T-cell (primary cell): ENCODE results near the gene SEC14L3. TPM values are rescaled to one million over a fixed set of nuclear protein-coding genes. Genes with fewer than 3 reads are reported as not detected.

Experiments used
- ATAC-seq, 4 experiments: fragments of 200-7000 bp in 3 of 4; fragments of 150-1000 bp in 1 of 4; cut with Tn5 transposase; replicated peaks in 1 of 4; 1 replicate in 3 of 4; 2 replicates in 1 of 4; pipeline ENCODE4 v1.10.0; 2021; ENCODE audit warnings: moderate library complexity in 3 of 4, mild to moderate bottlenecking in 2 of 4, moderate number of reproducible peaks in 1 of 4
- CTCF ChIA-PET, 2 donors: fragments of 300-600 bp; sonication (Branson Sonifier 250); formaldehyde crosslinking; loops; one replicate each; lab custom pipeline; 2022; ENCODE audit warnings: antibody characterized with exemption in 2 of 2; lab: Charles Lee
- POLR2A ChIA-PET, 2 donors: fragments of 300-600 bp; sonication (Branson Sonifier 250); formaldehyde crosslinking; loops; one replicate each; lab custom pipeline; 2022; ENCODE audit warnings: antibody characterized with exemption in 2 of 2; lab: Charles Lee
- DNase-seq, 35 experiments: peaks; one replicate each; pipeline versions ENCODE4 v3.0.0 to v3.0.0-alpha.2; 2013 to 2023
- H3K27ac ChIP-seq: one replicate; pipeline ENCODE4 v1.5.1; 2013; ENCODE audit warnings: low read length
- H3K27me3 ChIP-seq, 2 experiments: replicated peaks in 1 of 2; 1 replicate in 1 of 2; 2 replicates in 1 of 2; pipeline versions ENCODE4 v1.6.1 to v1.7.0; 2013; ENCODE audit warnings: low read length in 1 of 2, mixed read lengths in 1 of 2; ENCODE audit not compliant: control insufficient read depth in 2 of 2, insufficient read depth in 2 of 2; ENCODE audit errors: extremely low read depth in 1 of 2
- H3K36me3 ChIP-seq, 2 donors: 1 replicate in 1 of 2; 2 replicates in 1 of 2; pipeline versions ENCODE4 v1.6.1 to v1.7.0; 2013; ENCODE audit warnings: low read length in 1 of 2; ENCODE audit not compliant: control insufficient read depth in 2 of 2, insufficient read depth in 1 of 2; ENCODE audit errors: extremely low read depth in 1 of 2
- H3K4me1 ChIP-seq, 2 experiments: 1 replicate in 1 of 2; 2 replicates in 1 of 2; pipeline versions ENCODE4 v1.6.1 to v1.7.0; 2013; ENCODE audit warnings: low read length in 2 of 2, mixed read lengths in 1 of 2; ENCODE audit not compliant: insufficient read depth in 2 of 2, control insufficient read depth in 1 of 2; ENCODE audit errors: extremely low read depth in 1 of 2
- H3K4me3 ChIP-seq, 2 donors: 1 replicate in 1 of 2; 2 replicates in 1 of 2; pipeline versions ENCODE4 v1.5.1 to v1.7.0; 2013; ENCODE audit warnings: mild to moderate bottlenecking in 2 of 2, low read length in 1 of 2, moderate library complexity in 1 of 2; ENCODE audit not compliant: control insufficient read depth in 1 of 2; ENCODE audit errors: extremely low read depth in 1 of 2
- H3K9me3 ChIP-seq: 2 replicates; pipeline ENCODE4 v1.7.0; 2013
- H3K27ac Mint-ChIP-seq, 2 donors: one replicate each; pipeline ENCODE4 v1.8.0; 2020 to 2021; ENCODE audit warnings: mild to moderate bottlenecking in 2 of 2, mixed read lengths in 2 of 2
- H3K27me3 Mint-ChIP-seq, 2 donors: one replicate each; pipeline ENCODE4 v1.8.0; 2021 to 2022; ENCODE audit warnings: mixed read lengths in 2 of 2
- H3K36me3 Mint-ChIP-seq: one replicate; pipeline ENCODE4 v1.8.0; 2021; ENCODE audit warnings: mixed read lengths
- H3K4me1 Mint-ChIP-seq, 3 donors: one replicate each; pipeline ENCODE4 v1.8.0; 2020 to 2022; ENCODE audit warnings: mixed read lengths in 3 of 3, mild to moderate bottlenecking in 1 of 3
- H3K4me3 Mint-ChIP-seq, 3 donors: one replicate each; pipeline ENCODE4 v1.8.0; 2020 to 2022; ENCODE audit warnings: mild to moderate bottlenecking in 3 of 3, mixed read lengths in 3 of 3, moderate library complexity in 3 of 3
- H3K9me3 Mint-ChIP-seq, 3 donors: one replicate each; pipeline ENCODE4 v1.8.0; 2020 to 2022; ENCODE audit warnings: mixed read lengths in 3 of 3
- WGBS: methylation state at CpG from one replicate; pipeline ENCODE4 v1.1.5; 2013; ENCODE audit warnings: missing lambda C conversion rate; ENCODE audit not compliant: insufficient coverage; 5-methylcytosine and 5-hydroxymethylcytosine counted together
- total RNA-seq, 35 experiments: library from RNA in 6 of 35; stranded (reverse) in 6 of 35; fragments of 120-200 nt in 1 of 35; gene quantifications; one replicate each; pipeline versions ENCODE4 v1.2.1 to v1.2.4 and lab custom pipeline; 2013 to 2026

Gene SEC14L3
- total RNA-seq, 5 donors from 2014 or later (not counting 1 experiment from before 2014, with no cell fraction given): not detected

- H3K9me3 Mint-ChIP-seq: peaks cover 2 to 16% (median 4%) of the 10 kb centered on the region in 3 donors
- peaks cover 22 to 26% (median 24%) of the 10 kb centered on the region in 3 donors for H3K4me1 Mint-ChIP-seq
- POLR2A ChIA-PET: interaction anchor here in 1 of 2 donors (0.5 to 1.4 kb wide), 2 partner anchors 9 to 35 kb away, joined by 5 read pairs; partner anchors contain the start of gene SEC14L2
Observed at GRCh38 chr22:30432520-30432919, 39.3 kb downstream of the SEC14L3 start.

GRCh38 chr22:30432096-30432495 is 39.7 kb downstream of the SEC14L3 start:
- H3K9me3 Mint-ChIP-seq: peaks cover 2 to 15% (median 3%) of the 10 kb centered on the region in 3 donors
- WGBS: 89% methylated on average over 3 of the region's 4 CpGs
- ChIA-PET CTCF (interaction anchor here in 1 of 2 donors (1.1 kb wide), 1 partner anchor 8 kb away, joined by 3 read pairs; no protein-coding TSS in a partner anchor), POLR2A (interaction anchor here (0.5 to 0.8 kb wide), 2 partner anchors 17 to 35 kb away, joined by 3 to 5 read pairs; partner anchors contain the start of gene SEC14L2 (in 1 of the 2))
- peaks cover 19% of the 10 kb centered on the region for H3K36me3 Mint-ChIP-seq
- Histone ChIP-seq H3K27ac (no peak overlapping the region), H3K27me3 (peaks cover 0 to 5% of the 10 kb centered on the region in 2 experiments), H3K4me3 (no peak overlapping the region), H3K36me3 (peaks cover 4 to 10% of the 10 kb centered on the region in 2 donors), H3K9me3 (no peaks in the 10 kb centered on the region), H3K4me1 (peaks cover 0 to 23% of the 10 kb centered on the region in 2 experiments)
- DNase-seq (no peak), ATAC-seq (no peak)
- H3K4me1 Mint-ChIP-seq: peaks cover 26 to 28% (median 28%) of the 10 kb centered on the region in 3 donors
- no peak overlapping the region for H3K27ac Mint-ChIP-seq
- H3K27me3 Mint-ChIP-seq: no peaks in the 10 kb centered on the region
- no peak overlapping the region for H3K4me3 Mint-ChIP-seq

More at GRCh38 chr22:30432520-30432919, 39.3 kb downstream of the SEC14L3 start:
- ATAC-seq (no peak), DNase-seq (no peak)
- no peaks in the 10 kb centered on the region for H3K27me3 Mint-ChIP-seq
- Histone ChIP-seq H3K27ac (no peak overlapping the region), H3K4me1 (peaks cover 0 to 20% of the 10 kb centered on the region in 2 experiments), H3K9me3 (no peaks in the 10 kb centered on the region), H3K27me3 (peaks cover 0 to 5% of the 10 kb centered on the region in 2 experiments), H3K36me3 (peaks cover 4 to 10% of the 10 kb centered on the region in 2 donors), H3K4me3 (no peak overlapping the region)
- peaks cover 19% of the 10 kb centered on the region for H3K36me3 Mint-ChIP-seq
- WGBS: 86% methylated on average over 1 of the region's 2 CpGs
- no peak overlapping the region for H3K4me3 Mint-ChIP-seq
- H3K27ac Mint-ChIP-seq: no peak overlapping the region
- CTCF ChIA-PET: interaction anchor here (0.6 to 1.1 kb wide), 3 partner anchors 9 to 1703 kb away, joined by 3 to 5 read pairs (median 3); no protein-coding TSS in a partner anchor

- Mint-ChIP-seq H3K27ac (no peak overlapping the region), H3K27me3 (no peaks in the 10 kb centered on the region), H3K36me3 (peaks cover 16% of the 10 kb centered on the region), H3K4me3 (no peak overlapping the region), H3K4me1 (peaks cover 33 to 35% (median 35%) of the 10 kb centered on the region in 3 donors), H3K9me3 (peaks cover 0 to 12% (median 0%) of the 10 kb centered on the region in 3 donors)
- Histone ChIP-seq H3K27ac (no peak overlapping the region), H3K36me3 (peaks cover 4 to 10% of the 10 kb centered on the region in 2 donors), H3K4me3 (no peak overlapping the region), H3K27me3 (peaks cover 0 to 5% of the 10 kb centered on the region in 2 experiments), H3K9me3 (no peaks in the 10 kb centered on the region), H3K4me1 (peaks cover 4 to 26% of the 10 kb centered on the region in 2 experiments)
- ATAC-seq (no peak), DNase-seq (no peak)
- ChIA-PET CTCF (no interaction called here), POLR2A (no interaction called here)
- 90% methylated on average over 4 of the region's 4 CpGs for whole genome bisulfite sequencing
Observed at GRCh38 chr22:30430933-30431332, 40.9 kb downstream of the SEC14L3 start.

- no peak overlapping the region for H3K27ac ChIP-seq
- H3K36me3 Mint-ChIP-seq: peaks cover 8% of the 10 kb centered on the region
- whole genome bisulfite sequencing: 76% methylated on average over 4 of the region's 4 CpGs
- no peak overlapping the region for H3K4me3 Mint-ChIP-seq
- H3K27me3 ChIP-seq: peaks cover 0 to 5% of the 10 kb centered on the region in 2 experiments
- ATAC-seq (no peak), DNase-seq (no peak)
- H3K36me3 ChIP-seq: peaks cover 4 to 10% of the 10 kb centered on the region in 2 donors
- peaks cover 30 to 34% (median 33%) of the 10 kb centered on the region in 3 donors for H3K4me1 Mint-ChIP-seq
- no peaks in the 10 kb centered on the region for H3K27me3 Mint-ChIP-seq
- H3K9me3 ChIP-seq: no peaks in the 10 kb centered on the region
- POLR2A ChIA-PET: interaction anchor here (0.5 to 0.6 kb wide), 4 partner anchors 30 to 1943 kb away, joined by 4 to 9 read pairs (median 4); partner anchors contain the start of gene CASTOR1 (in 1 of the 2)
- H3K27ac Mint-ChIP-seq: no peak overlapping the region
- CTCF ChIA-PET: interaction anchor here in 1 of 2 donors (0.6 kb wide), 1 partner anchor 228 kb away, joined by 4 read pairs; no protein-coding TSS in a partner anchor
- peaks cover 0 to 3% (median 0%) of the 10 kb centered on the region in 3 donors for H3K9me3 Mint-ChIP-seq
- no peak overlapping the region for H3K4me3 ChIP-seq
- peaks cover 6 to 27% of the 10 kb centered on the region in 2 experiments for H3K4me1 ChIP-seq
Observed at GRCh38 chr22:30429887-30430286, 41.9 kb downstream of the SEC14L3 start.

GRCh38 chr22:30427871-30428270 is 43.9 kb downstream of the SEC14L3 start:
- POLR2A ChIA-PET: interaction anchor here in 1 of 2 donors (0.5 kb wide), 1 partner anchor 33 kb away, joined by 3 read pairs; no protein-coding TSS in a partner anchor
- Mint-ChIP-seq H3K4me1 (peaks cover 34 to 43% (median 39%) of the 10 kb centered on the region in 3 donors), H3K27ac (no peak overlapping the region), H3K9me3 (no peaks in the 10 kb centered on the region), H3K4me3 (no peak overlapping the region), H3K36me3 (peaks cover 5% of the 10 kb centered on the region), H3K27me3 (no peaks in the 10 kb centered on the region)
- no peak overlapping the region for H3K4me3 ChIP-seq
- DNase-seq (no peak), ATAC-seq (no peak)
- peaks cover 14 to 43% of the 10 kb centered on the region in 2 experiments for H3K4me1 ChIP-seq
- H3K27ac ChIP-seq: no peak overlapping the region
- CTCF ChIA-PET: interaction anchor here in 1 of 2 donors (0.6 kb wide), 1 partner anchor 18 kb away, joined by 3 read pairs; no protein-coding TSS in a partner anchor
- peaks cover 4 to 10% of the 10 kb centered on the region in 2 donors for H3K36me3 ChIP-seq
- no peaks in the 10 kb centered on the region for H3K27me3 ChIP-seq
- H3K9me3 ChIP-seq: no peaks in the 10 kb centered on the region
- no CpG with 5 or more reads among the region's 1 CpG for WGBS
